Left renal cortex interstitium (tissue), 4 donors: Measurements from ENCODE around the gene DNAJC18. TPM values are rescaled to one million over a fixed set of nuclear protein-coding genes. Genes with fewer than 3 reads are reported as not detected.
"Not testable (repeated sequence)": the region's sequence is repeated elsewhere in the genome, so short reads cannot be mapped to it uniquely, and the experiment has no call there.

ENCODE experiments used
- DNase-seq, 4 donors: peaks; one replicate each; pipeline ENCODE4 v3.0.0-alpha.2; 2013; ENCODE audit warnings: low read depth in 4 of 4, low spot score in 2 of 4, missing footprints in 1 of 4
- polyA plus RNA-seq, 4 donors: library from polyadenylated mRNA; unstranded; fragments of 120-200 nt; gene quantifications; one replicate each; pipeline ENCODE4 v1.2.1, GENCODE V29; 2013; ENCODE audit not compliant: insufficient read length in 4 of 4

DNAJC18 gene
- polyA plus RNA-seq, 4 donors = 21.5 to 29.7 (median 28.3) TPM

DNA sequence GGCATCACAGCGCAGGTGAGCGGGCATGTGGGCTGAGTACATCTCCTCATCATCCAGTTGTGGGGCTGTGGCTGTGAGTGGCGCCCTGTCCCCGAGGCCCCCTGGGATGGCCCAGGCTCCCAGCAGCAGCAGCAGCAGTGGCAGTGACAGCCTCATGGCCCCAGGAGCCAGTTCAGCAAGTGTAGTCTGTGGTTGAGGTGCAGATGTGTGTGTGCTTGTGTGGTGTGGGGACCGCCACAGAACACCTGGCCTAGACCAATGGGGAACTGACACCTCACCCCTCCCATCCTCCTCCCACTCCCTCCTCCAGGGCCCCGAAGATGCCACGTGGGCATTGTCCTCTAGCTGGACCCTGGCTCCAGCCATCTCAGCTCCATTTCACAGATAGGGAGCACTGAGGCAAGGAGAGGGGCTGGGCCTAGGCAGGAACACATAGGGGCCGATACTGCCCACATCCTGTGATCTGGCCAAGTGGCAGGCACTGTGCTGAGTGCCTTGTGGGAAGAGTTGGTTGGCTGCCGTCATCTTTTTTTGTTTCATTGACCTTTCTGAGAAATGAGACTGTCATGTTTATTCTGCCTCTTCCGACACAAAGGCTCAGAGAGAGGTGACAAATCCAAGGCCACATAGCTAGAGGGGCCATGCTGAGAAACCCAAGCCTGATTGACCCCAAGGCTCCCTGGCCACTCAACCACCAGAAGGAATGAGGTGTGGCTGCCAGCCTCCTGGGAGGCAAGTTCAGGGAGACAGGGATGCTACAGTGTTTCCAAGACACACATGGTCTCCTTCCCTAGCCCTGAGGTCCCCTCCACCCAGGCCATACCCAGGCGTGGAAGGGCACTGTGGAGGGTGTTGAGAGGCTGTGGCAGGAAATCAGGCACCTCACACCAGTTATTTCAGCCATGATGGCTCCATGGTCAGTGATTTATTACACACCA, 49.4 kb downstream of the DNAJC18 start, which contains the start of gene MZB1:
MZB1 (minus strand) TSS at position 213 of the 938 bp plus-strand sequence; CDS start at position 156, 57 bp downstream.
- DNase-seq = no peak

DNA sequence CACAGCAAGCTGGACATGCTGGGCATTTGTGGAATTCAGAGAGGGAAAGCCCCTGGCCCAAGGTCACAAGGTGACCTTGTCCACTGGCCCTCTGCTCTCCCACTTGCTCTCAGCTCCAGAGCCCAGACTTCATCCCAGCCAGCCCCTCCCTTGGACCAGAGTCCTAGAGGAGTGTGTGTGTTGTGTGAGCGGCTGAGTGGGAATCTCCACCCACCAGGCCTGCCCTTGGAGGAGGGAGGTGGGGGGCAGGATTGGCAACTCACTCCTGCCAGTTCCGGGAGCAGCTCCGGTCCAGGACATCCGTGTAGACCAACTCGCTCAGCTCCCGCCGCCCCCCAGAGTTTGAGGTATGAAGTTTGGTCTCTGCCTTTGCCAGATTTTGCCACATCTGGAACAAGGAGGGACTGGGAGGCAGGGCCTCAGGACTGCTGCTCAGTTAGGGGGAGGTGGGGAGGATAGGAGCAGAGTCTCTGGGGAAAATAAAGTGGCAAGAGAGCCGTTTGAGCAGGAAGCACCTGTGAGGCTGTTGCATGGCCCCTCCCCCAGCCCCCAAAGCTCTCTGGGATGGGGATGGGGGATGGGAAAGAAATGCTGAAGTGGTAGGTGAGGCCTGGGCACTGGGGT, 51.0 kb downstream of the DNAJC18 start:
- DNase-seq = no peak

DNA sequence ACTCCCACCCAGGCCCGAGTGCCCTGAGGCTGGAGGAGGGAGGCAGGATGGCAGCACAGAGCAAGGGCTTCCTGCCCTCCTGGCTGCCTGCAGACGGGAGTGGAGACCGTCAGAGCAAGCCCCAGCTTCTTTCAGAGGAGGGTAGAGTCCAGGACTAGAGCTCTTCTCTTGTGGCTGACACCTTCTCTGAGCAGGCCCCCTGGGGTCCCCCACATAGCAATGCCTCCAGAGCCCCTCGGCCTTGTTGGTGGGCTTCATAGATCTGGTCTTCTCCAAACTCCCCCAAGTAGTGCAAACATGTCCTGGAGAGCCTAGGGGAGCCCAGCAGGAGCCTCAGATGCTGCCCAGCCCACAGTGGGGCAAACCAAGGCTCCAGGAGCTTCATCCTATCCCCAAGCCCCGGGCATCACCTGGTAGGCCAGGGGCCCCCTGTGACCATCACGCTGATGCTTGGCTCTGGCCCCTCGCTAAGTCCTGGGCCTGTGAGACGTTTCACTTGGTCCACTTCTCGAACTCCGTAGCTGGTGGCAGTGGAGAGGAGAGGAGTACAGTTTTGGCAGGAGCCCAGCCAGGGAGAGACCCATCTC, 51.6 kb downstream of the DNAJC18 start:
- DNase-seq = no peak

DNA sequence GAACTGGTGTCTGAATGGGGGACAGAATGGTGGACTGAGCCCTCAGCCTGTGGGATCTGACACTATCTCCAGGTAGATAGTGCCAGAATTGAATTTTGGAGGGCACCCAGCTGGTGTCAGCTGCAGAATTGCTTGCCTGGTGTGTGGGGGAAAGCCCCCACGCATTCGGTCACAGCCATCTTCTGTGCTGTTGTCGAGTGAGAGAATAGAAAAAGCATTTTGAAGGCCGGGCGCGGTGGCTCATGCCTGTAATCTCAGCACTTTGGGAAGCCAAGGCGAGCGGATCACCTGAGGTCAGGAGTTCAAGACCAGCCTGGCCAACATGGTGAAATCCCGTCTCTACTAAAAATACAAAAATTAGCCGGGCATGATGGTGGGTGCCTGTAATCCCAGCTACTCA, 52.4 kb downstream of the DNAJC18 start:
- not testable (repeated sequence) for DNase-seq

- no peak for DNase-seq
Measured at GRCh38 chr5:139386050-139386438, 53.3 kb downstream of the DNAJC18 start.

- DNase-seq = no peak
Measured at GRCh38 chr5:139385061-139386049, 54.0 kb downstream of the DNAJC18 start.

DNA sequence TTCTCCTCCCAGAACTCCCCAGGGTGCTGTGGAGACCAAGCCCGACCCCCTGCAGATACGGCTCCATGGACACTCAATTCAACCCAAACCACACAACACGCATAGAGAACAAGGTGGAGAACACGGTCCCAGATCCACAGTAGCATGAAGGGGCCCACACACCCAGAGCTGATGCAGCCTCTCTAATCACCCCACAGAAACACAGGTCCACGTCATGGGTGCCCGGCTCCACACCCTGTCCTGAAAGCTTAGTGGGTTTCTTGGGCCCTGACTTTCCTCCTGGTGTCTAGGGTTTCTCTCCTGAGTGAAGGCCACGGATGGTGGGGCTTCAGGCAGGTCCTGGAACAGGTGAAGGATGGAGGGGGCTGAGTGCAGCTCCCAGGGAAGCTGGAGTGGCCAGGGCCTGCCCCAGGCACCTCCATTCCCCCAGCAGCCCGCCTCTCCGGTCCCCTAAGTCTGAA, 54.7 kb downstream of the DNAJC18 start:
- DNase-seq = no peak

DNA sequence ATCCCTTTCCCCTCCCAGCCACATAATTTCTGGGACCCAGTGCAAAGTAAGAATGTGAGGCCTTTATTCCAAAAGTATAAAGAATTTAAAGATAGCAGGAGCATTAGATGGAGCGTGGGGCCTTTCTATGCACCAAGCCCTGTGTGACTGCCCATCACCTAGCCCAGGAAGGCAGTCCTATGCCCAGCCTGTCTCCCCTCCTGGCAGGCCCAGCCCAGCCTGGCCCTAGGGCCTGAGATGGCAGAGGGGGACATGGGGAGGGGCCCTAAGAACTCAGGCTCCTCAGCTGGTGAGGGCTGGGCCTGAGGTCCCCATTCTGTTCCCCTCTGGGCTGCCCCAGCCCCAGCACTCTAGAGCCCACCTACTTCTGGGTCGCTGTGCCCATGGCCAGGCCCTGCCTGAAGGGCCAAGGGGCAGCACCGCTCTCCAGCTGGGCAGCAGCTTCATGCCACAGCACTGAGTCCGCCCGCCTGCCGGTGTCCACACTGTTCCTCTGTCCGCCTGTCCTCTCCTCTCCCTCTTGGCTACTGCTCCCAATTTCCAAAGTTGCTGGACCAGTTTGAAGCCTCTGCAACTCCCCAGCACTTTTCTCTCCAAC, 55.2 kb downstream of the DNAJC18 start:
- DNase-seq = no peak

DNA sequence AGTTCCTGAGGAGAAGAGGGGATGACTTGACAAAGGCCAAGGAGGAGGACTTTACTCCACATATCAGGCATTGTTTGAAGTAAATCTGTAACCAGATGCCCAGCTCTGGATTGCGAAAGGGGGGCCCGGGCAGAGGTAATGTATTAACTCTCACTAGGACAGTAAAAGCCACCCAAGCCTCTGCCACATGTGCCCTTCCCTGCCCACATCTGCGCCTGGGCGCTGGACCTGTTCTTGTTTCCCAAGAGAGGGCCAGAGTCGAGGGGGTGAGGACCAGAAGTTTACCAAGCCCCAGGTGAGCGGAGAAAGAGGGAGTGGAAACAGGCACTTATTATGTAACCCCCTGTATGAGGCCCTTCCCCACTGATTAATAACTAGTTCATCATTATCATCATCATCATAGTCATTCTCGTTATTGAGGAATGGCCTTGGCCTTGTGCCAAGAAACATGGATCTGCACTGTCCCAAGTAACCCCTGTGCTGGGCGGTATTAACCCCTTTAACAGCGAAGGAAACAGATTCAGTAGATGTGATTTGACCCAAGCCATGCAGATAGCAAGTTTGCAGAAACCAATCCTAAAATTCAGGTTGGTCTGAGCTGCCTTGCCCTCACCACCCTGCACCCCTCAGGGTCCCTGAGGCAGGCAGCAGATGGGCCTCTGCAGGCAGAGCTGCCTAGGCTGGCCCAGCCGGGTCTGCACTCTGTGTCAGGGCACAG, 55.9 kb downstream of the DNAJC18 start, which contains the start of gene SLC23A1:
SLC23A1 (minus strand) TSS at position 23 of the 718 bp plus-strand sequence. CDS start 44 bp downstream, outside the sequence.
- no peak for DNase-seq

GRCh38 chr5:139382807-139383206, 56.5 kb downstream of the DNAJC18 start:
- no peak for DNase-seq

DNA sequence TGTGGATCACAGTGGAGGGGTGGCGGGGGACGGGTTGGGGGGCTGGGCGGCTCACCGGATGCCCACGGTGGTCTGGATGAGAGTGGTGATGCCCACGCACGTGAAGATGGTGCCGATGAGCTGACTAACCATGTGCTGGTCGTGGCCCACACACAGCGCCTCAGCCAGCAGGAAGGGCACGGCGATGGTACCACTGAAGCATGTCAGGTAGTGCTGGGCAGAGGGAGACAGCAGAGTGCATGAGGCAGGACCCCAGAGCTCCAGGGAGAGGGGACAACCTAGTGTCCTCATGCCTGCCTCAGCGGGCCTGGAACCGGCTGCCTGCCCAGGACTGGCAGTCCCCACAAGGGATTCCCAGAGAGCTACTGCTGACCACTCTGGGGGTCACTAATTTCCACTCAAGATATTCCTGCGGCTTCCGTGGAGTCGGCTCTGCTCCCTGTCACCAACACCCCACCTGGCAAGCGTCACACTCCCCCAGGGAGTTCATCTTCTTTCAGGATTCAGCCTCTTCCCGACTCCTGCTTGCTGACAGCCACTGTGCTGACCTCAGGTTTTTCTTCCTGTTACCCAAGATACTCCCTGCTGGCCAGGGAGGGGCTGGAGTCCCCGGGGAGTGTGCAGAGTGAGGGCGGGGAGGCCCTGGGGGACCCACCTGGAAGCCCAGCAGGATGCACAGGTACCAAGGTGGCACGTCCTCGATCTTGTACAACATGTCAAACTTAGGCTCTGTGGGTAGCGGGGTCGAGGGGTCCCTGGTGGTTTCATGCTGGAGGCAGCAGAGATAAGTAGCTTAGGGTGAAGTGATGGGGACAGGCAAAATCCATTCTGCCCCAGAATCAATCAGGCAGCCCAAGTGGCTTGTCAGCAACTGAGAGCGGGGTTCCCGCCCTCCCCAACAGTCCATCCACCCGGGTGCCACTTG, 57.2 kb downstream of the DNAJC18 start:
- DNase-seq = no peak

DNA sequence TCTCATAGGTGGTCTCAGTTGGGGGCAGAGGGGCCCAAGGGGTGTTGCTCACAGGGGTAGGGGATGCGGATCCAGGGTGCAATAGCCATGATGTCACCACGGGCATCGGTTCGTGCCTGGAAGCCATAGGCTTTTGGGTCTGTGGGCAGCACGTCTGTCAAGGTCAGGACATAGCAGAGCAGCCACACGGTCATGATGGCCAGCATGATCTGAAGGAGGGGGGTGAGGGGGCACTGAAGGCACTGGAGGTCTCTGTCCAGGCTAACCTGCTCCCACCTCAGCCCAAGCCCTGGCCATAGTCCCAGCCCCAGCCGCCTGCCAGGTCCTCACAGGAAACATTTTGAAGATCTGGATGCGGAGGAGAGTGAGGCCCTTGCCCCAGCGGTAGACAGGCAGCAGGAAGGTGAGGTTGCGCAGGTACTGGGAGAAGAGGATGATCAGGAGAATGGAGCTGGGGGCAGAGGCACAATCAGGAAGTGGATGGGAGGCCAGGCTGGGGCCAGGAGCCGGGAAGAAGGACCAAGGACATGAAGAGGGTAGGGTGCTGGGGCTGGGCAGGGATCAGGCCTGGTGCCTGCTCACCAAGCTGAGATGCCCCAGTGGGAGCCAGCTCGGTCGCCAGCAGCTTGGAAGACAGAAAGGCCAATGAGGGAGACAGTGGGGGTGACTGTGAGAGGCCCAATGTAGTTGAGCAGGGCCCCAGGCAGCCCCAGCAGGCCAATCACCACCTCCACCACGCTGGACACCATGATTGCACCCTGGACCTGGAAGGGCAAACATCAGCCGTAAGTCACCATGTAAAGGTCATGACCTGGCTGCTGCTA, 59.5 kb downstream of the DNAJC18 start:
- DNase-seq = no peak

GRCh38 chr5:139378941-139379361, 60.4 kb downstream of the DNAJC18 start:
- DNase-seq = no peak

GRCh38 chr5:139378101-139378825, 61.1 kb downstream of the DNAJC18 start:
- no peak for DNase-seq

DNA sequence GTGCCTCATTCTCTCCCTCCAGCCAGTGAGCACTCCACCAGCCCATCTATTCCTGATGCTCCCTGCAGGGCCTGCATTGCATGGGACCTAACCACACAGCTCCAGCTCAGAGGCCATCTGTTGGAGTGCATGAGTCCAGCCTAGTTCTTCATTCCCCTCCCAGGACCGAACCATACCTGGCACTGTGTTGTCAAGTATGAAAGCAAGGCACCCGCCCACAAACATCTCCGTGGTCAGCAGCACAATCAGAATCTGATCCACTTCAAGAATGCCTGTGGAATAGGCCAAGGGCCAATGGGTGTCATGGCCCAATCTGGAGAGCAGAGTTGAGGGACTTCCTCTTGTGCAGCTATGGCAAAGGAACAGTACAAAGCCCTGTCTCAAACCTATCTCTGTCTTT, 62.1 kb downstream of the DNAJC18 start:
- DNase-seq = no peak

DNA sequence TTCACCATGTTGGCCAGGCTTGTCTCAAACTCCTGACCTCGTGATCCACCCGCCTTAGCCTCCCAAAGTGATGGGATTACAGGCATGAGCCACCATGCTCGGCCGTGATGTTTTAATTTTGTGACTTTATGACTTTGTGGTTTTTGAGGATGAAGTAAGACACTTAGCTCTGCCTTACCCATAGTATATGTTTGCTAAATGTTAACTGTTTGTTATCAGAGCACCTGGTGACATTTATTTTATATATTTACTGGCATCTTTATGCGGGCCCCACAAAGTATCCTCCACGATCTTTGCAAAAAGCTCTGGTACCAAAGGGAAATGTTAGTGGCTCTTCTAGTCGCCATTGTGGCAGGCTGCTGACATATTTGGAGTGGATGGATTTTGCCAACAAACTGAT, 63.0 kb downstream of the DNAJC18 start:
- DNase-seq = no peak
